Lower lobe of right lung (tissue), 2 donors: ENCODE measurements around the gene ABL1. TPM values are rescaled to one million over a fixed set of nuclear protein-coding genes. Genes with fewer than 3 reads are reported as not detected.

Source experiments
- ATAC-seq, 2 donors: fragments of 200-7000 bp; cut with Tn5 transposase; one replicate each; pipeline ENCODE4 v1.9.1; 2020 to 2022; ENCODE audit warnings: mild to moderate bottlenecking in 2 of 2, moderate library complexity in 2 of 2
- DNase-seq: peaks from one replicate; pipeline ENCODE4 v3.0.0-alpha.2; 2020
- H3K27ac ChIP-seq: fragments of 200-600 bp; one replicate; pipeline ENCODE4 v1.8.0; 2022
- H3K27me3 ChIP-seq: fragments of 200-600 bp; one replicate; pipeline ENCODE4 v1.8.0; 2022; ENCODE audit warnings: low read depth
- H3K36me3 ChIP-seq: fragments of 200-600 bp; one replicate; pipeline ENCODE4 v1.8.0; 2022; ENCODE audit warnings: mild to moderate bottlenecking
- H3K4me1 ChIP-seq: fragments of 200-600 bp; one replicate; pipeline ENCODE4 v1.8.0; 2022
- H3K4me3 ChIP-seq: fragments of 200-600 bp; one replicate; pipeline ENCODE4 v1.8.0; 2022; ENCODE audit warnings: mild to moderate bottlenecking
- H3K9me3 ChIP-seq: fragments of 200-600 bp; one replicate; pipeline ENCODE4 v1.8.0; 2022
- CTCF ChIP-seq: fragments of 200-600 bp; IDR thresholded peaks from one replicate; pipeline ENCODE4 v1.8.0; 2022; ENCODE audit warnings: antibody characterized with exemption, mild to moderate bottlenecking
- intact Hi-C: fragments of 100-400 bp; cut with DNase I; formaldehyde crosslinking; loops from one replicate; pipeline ENCODE4 v1.11.0; 2022
- total RNA-seq: library from RNA; stranded (reverse); fragmentation: NEBNext Ultra II Directional; extraction: Animal tissue kit (Norgen Biotek cat#: 25700); gene quantifications from one replicate; pipeline ENCODE4 v1.2.1, GENCODE V29; 2021
- donor health status: DM: no; HTN: yes; CAD: no; lungs with severe emphysema.

Gene ABL1
- total RNA-seq, 1 donor from 2014 or later, result 50.2 TPM

GRCh38 chr9:130867556-130867955, 32.5 kb downstream of the ABL1 start:
- Histone ChIP-seq H3K27me3 (no peaks in the 10 kb centered on the region), H3K27ac (no peak overlapping the region), H3K4me3 (no peak overlapping the region), H3K9me3 (no peaks in the 10 kb centered on the region), H3K36me3 (peaks cover 78% of the 10 kb centered on the region), H3K4me1 (no peaks in the 10 kb centered on the region)
- TF ChIP-seq CTCF, result no peak
- DNase-seq (no peak), ATAC-seq (no peak)
- intact Hi-C loops, result loop anchor here (10.0 kb wide), 1 partner anchor 163 kb away; no protein-coding TSS in a partner anchor

DNA sequence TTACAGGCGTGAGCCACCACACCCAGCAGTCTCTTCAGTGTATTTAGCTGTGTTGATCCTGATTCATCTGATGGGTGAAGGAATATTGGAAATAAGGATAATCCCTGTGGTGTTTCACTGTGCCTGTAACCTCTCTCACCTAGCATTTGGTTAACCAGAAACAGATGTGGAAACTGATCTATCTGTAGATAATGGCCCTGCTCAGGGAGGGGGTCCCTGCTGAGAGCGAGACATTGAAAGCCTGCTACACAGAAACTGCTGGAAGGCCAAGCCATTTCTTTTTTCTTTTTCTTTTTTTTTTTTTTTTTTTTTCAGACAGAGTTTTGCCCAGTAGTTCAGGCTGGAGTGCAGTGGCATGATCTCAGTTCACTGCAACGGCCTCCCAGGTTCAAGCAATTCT, 33.2 kb downstream of the ABL1 start:
- H3K27ac ChIP-seq, result no peak overlapping the region
- intact Hi-C loops, result loop anchor here (10.0 kb wide), 1 partner anchor 163 kb away; no protein-coding TSS in a partner anchor
- ATAC-seq, result no peak
- H3K27me3 ChIP-seq, result no peaks in the 10 kb centered on the region
- H3K4me1 ChIP-seq, result no peaks in the 10 kb centered on the region
- no peak overlapping the region for H3K4me3 ChIP-seq
- peaks cover 80% of the 10 kb centered on the region for H3K36me3 ChIP-seq
- no peaks in the 10 kb centered on the region for H3K9me3 ChIP-seq
- no peak for DNase-seq
- TF ChIP-seq CTCF, result no peak

GRCh38 chr9:130869250-130869649, 34.2 kb downstream of the ABL1 start:
- peaks cover 80% of the 10 kb centered on the region for H3K36me3 ChIP-seq
- no peak overlapping the region for H3K27ac ChIP-seq
- no peaks in the 10 kb centered on the region for H3K4me1 ChIP-seq
- H3K4me3 ChIP-seq, result no peak overlapping the region
- no peak for DNase-seq
- no peaks in the 10 kb centered on the region for H3K27me3 ChIP-seq
- intact Hi-C loops, result loop anchor here (10.0 kb wide), 1 partner anchor 164 kb away; no protein-coding TSS in a partner anchor
- ATAC-seq, result no peak
- TF ChIP-seq CTCF, result no peak
- no peaks in the 10 kb centered on the region for H3K9me3 ChIP-seq

- no peaks in the 10 kb centered on the region for H3K9me3 ChIP-seq
- intact Hi-C loops, result no loop called here
- peaks cover 80% of the 10 kb centered on the region for H3K36me3 ChIP-seq
- H3K4me3 ChIP-seq, result no peak overlapping the region
- DNase-seq, result no peak
- no peak overlapping the region for H3K27ac ChIP-seq
- no peak for TF ChIP-seq CTCF
- ATAC-seq, result no peak
- H3K4me1 ChIP-seq, result no peaks in the 10 kb centered on the region
- H3K27me3 ChIP-seq, result no peaks in the 10 kb centered on the region
Observed at GRCh38 chr9:130870491-130871381, 35.7 kb downstream of the ABL1 start.

- Histone ChIP-seq H3K4me1 (no peaks in the 10 kb centered on the region), H3K9me3 (no peaks in the 10 kb centered on the region), H3K27me3 (no peaks in the 10 kb centered on the region), H3K36me3 (peaks cover 81% of the 10 kb centered on the region), H3K4me3 (no peak overlapping the region), H3K27ac (no peak overlapping the region)
- no peak for TF ChIP-seq CTCF
- ATAC-seq (no peak), DNase-seq (no peak)
- intact Hi-C loops, result no loop called here
Observed at GRCh38 chr9:130871395-130872062, 36.5 kb downstream of the ABL1 start.
